Erythroblast (primary cell): ENCODE measurements around the gene TMEM8B.

Source experiments
- GATA1 ChIP-seq: IDR thresholded peaks from 2 replicates; pipeline ENCODE4 v1.6.1; 2011; ENCODE audit warnings: low read depth, mild to moderate bottlenecking, control low read depth, low read length, moderate library complexity
- POLR2A ChIP-seq: IDR thresholded peaks from 2 replicates; pipeline ENCODE4 v1.6.1; 2011; ENCODE audit warnings: mild to moderate bottlenecking, low read length

- TF ChIP-seq POLR2A (no peak), GATA1 (no peak)
Observed at GRCh38 chr9:35882263-35882848, 53.3 kb downstream of the TMEM8B start.
